Lung (tissue), 12 donors: ENCODE measurements around the gene ATP2A2. TPM values are rescaled to one million over a fixed set of nuclear protein-coding genes. Genes with fewer than 3 reads are reported as not detected.
A peak's percentile ranks its signal among the peaks of the same experiment; 100 is the strongest.

ENCODE experiments used
- ATAC-seq: fragments of 200-7000 bp; cut with Tn5 transposase; one replicate; pipeline ENCODE4 v1.9.1; 2020; ENCODE audit warnings: moderate number of reproducible peaks; ENCODE audit not compliant: insufficient read depth, low FRiP score
- DNase-seq, 3 donors: peaks; one replicate each; pipeline ENCODE4 v3.0.0-alpha.2; 2013 to 2017
- H3K27ac ChIP-seq, 2 donors: one replicate each; pipeline ENCODE4 v1.5.1; 2013; ENCODE audit warnings: mild to moderate bottlenecking in 2 of 2, moderate library complexity in 2 of 2, control low read depth in 1 of 2, inconsistent platforms in 1 of 2, low read depth in 1 of 2, low read length in 1 of 2
- H3K27me3 ChIP-seq, 3 donors: one replicate each; pipeline ENCODE4 v1.5.1; 2013; ENCODE audit warnings: low read length in 2 of 3; ENCODE audit not compliant: control insufficient read depth in 3 of 3, insufficient read depth in 3 of 3
- H3K36me3 ChIP-seq, 4 donors: one replicate each; pipeline ENCODE4 v1.5.1; 2013; ENCODE audit warnings: low read length in 4 of 4, mild to moderate bottlenecking in 1 of 4, moderate library complexity in 1 of 4; ENCODE audit not compliant: control insufficient read depth in 4 of 4, insufficient read depth in 4 of 4
- H3K4me1 ChIP-seq, 5 donors: one replicate each; pipeline ENCODE4 v1.5.1; 2013; ENCODE audit warnings: low read length in 5 of 5, mild to moderate bottlenecking in 2 of 5, moderate library complexity in 1 of 5; ENCODE audit not compliant: control insufficient read depth in 5 of 5, insufficient read depth in 5 of 5
- H3K4me3 ChIP-seq: one replicate; pipeline ENCODE4 v1.5.1; 2013; ENCODE audit warnings: mild to moderate bottlenecking, control low read depth, moderate library complexity
- H3K9ac ChIP-seq, 2 donors: one replicate each; pipeline ENCODE4 v1.5.1; 2013; ENCODE audit warnings: low read length in 2 of 2, control low read depth in 1 of 2; ENCODE audit not compliant: insufficient read depth in 1 of 2
- H3K9me3 ChIP-seq, 4 donors: one replicate each; pipeline ENCODE4 v1.5.1; 2013; ENCODE audit warnings: low read length in 3 of 4, mild to moderate bottlenecking in 1 of 4, moderate library complexity in 1 of 4; ENCODE audit not compliant: control insufficient read depth in 4 of 4, insufficient read depth in 3 of 4
- WGBS, 2 donors: extraction: QIAGEN DNeasy Blood & Tissue Kit; methylation state at CpG; one replicate each; pipeline ENCODE4 v1.1.7; 2013; 5-methylcytosine and 5-hydroxymethylcytosine counted together
- polyA plus RNA-seq, 2 donors: library from polyadenylated mRNA; stranded (reverse); fragments of 200-250 nt; gene quantifications; one replicate each; pipeline ENCODE4 v1.2.1, GENCODE V29; 2013
- total RNA-seq, 2 donors: library from RNA; depleted of rRNA in 1 of 2; stranded (reverse); fragments of >200 nt in 1 of 2; gene quantifications; one replicate each; pipeline ENCODE4 v1.2.1, GENCODE V29; 2014 to 2021
- TF ChIP-seq, protein P1 (sequence below): IDR thresholded peaks from 2 replicates; pipeline ENCODE4 v1.5.1; 2012; ENCODE audit warnings: mild to moderate bottlenecking; ENCODE audit errors: control extremely low read depth, extremely low read depth
- donor health status: control.
- donor health status: control.
- donor health status: Bipolar disorder and iron deficiency.
- donor health status: healthy.
- donor health status: DM: yes; HTN: yes; CAD: no.

Gene ATP2A2
- total and polyA plus RNA-seq, 4 donors = 34.1 to 240 (median 136) TPM

DNA sequence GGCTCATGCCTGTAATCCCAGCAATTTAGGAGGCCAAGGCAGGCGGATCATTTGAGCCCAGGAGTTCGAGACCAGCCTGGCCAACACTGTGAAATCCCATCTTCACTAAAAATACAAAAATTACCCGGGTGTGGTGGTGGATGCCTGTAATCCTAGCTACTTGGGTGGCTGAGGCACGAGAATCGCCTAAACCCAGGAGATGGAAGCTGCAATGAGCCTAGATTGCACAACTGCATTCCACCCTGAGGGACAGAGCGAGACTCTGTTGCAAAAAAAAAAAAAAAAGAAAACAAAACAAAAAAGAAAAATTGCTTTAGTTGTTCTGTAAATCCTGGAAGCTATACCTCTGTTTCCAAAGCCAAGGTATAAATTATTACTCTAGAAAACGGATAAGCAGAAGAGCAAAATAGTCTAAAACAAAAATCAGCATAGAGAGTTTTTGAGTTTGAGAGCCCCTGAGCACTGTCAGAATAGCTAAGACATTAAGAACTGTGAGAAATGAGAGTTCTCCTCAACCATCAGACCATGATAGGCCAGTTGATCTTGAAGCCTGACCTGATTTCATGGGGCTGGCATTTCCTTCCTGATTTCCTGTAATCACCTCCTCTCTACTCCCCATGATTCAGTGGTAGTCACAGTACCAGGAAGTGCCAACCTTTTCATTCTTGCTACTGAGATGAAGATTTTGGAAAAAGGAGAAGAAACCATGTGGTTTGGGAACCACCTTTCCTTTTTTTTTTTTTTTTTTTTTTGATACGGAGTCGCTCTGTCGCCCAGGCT lies 31.7 kb downstream of the ATP2A2 start:
- Histone ChIP-seq H3K9me3 (peaks cover 0 to 2% (median 0%) of the 10 kb centered on the region in 4 donors), H3K9ac (no peak overlapping the region), H3K4me1 (peaks cover 0 to 35% (median 0%) of the 10 kb centered on the region in 5 donors), H3K4me3 (no peak overlapping the region), H3K27ac (peak overlapping the region in 1 of 2 donors; percentile 86), H3K27me3 (no peaks in the 10 kb centered on the region), H3K36me3 (peaks cover under 1 to 9% (median 4%) of the 10 kb centered on the region in 4 donors)
- ATAC-seq (peak; percentile 43), DNase-seq (no peak)
- TF ChIP-seq, protein P1, sequence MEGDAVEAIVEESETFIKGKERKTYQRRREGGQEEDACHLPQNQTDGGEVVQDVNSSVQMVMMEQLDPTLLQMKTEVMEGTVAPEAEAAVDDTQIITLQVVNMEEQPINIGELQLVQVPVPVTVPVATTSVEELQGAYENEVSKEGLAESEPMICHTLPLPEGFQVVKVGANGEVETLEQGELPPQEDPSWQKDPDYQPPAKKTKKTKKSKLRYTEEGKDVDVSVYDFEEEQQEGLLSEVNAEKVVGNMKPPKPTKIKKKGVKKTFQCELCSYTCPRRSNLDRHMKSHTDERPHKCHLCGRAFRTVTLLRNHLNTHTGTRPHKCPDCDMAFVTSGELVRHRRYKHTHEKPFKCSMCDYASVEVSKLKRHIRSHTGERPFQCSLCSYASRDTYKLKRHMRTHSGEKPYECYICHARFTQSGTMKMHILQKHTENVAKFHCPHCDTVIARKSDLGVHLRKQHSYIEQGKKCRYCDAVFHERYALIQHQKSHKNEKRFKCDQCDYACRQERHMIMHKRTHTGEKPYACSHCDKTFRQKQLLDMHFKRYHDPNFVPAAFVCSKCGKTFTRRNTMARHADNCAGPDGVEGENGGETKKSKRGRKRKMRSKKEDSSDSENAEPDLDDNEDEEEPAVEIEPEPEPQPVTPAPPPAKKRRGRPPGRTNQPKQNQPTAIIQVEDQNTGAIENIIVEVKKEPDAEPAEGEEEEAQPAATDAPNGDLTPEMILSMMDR = no peak
- 57 to 76% methylated on average over 10 of the region's 10 CpGs for WGBS, 2 donors

DNA sequence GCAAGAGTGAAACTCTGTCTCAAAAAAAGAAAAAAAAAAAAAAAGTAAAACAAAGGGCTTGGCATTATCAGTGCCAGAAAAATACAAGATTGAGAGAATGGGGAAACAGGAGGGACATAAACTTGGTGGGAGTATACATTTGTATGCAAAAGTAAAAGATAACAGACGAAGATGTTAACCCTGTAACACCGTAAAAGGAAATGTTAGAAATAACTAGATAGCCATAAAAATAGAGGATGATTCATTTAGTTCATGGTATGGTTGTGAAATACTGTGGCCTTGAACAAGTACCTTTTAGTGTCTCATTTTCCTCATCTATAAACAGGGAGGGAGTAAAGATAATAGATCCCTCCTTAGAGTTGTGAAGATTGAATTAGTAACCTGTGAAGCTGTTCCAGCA lies 33.3 kb downstream of the ATP2A2 start:
- H3K4me1 ChIP-seq = peaks cover 0 to 37% (median 0%) of the 10 kb centered on the region in 5 donors
- peaks cover 0 to 2% (median 0%) of the 10 kb centered on the region in 4 donors for H3K9me3 ChIP-seq
- no peak overlapping the region for H3K9ac ChIP-seq
- ATAC-seq = no peak
- WGBS, 2 donors = 25 to 57% methylated on average over 2 of the region's 2 CpGs
- TF ChIP-seq, protein P1 = no peak
- H3K27me3 ChIP-seq = no peaks in the 10 kb centered on the region
- peak overlapping the region in 1 of 2 donors; percentile 86 for H3K27ac ChIP-seq
- H3K4me3 ChIP-seq = no peak overlapping the region
- no peak for DNase-seq
- peaks cover 1 to 14% (median 7%) of the 10 kb centered on the region in 4 donors for H3K36me3 ChIP-seq

DNA sequence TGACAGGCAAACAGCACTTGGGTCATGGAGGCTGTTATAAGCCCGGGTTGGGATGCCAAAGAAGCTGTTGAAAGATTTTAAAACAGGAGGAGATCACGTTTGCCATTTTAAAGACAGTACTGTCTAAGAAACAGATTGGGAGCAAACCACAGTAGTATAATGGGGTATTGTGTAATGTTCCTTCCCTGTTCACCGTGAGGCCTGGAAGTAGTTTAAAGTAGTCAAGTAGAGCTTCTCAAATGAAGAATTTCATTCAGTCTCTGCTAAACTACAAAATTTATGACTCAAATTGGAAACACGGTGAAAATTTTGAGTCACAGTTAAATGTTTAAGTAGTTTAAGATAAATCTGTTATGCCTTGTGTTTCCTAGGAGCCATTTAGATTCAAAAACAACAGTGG lies 35.8 kb downstream of the ATP2A2 start:
- H3K27ac ChIP-seq = peak overlapping the region; percentile 64 to 77
- DNase-seq (peak in 1 of 3 donors; percentile 5), ATAC-seq (peak; percentile 28)

More for the DNA sequence above, 35.8 kb downstream of the ATP2A2 start:
- Histone ChIP-seq H3K27me3 (no peaks in the 10 kb centered on the region), H3K9ac (no peak overlapping the region), H3K4me3 (no peak overlapping the region), H3K36me3 (peaks cover 3 to 13% (median 7%) of the 10 kb centered on the region in 4 donors), H3K9me3 (peaks cover 0 to 2% (median 0%) of the 10 kb centered on the region in 4 donors), H3K4me1 (peaks cover 0 to 33% (median 0%) of the 10 kb centered on the region in 5 donors)
- TF ChIP-seq, protein P1 = no peak
- 29 to 33% methylated on average over 4 of the region's 4 CpGs for WGBS, 2 donors
